ENCODE results near the gene DCLK1.

DNA sequence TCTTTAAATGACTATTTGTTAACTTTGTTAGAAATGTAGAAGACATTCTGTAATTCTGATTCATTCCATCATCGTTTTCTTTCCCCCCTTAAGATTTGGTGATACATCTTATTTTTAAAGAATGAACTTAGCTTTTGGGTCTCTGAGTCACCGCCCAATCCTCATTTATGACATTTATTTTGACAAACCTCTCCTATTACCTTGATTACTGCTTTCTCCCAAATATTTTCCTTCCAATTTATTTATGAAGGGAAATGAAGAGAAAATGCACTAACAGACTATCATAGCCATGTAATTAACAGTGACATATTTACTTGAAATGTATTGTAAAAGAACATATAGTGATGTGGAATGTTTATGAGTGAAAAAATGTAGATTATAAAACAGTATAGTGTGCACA, 241.6 kb downstream of the DCLK1 start:
- TF ChIP-seq CTCF (IDR thresholded peaks at IDR 0.05) (no peak), REST (IDR thresholded peaks at IDR 0.05; ENCODE audit: insufficient read depth in 1 of 2, low read depth in 2 of 2, low read length in 1 of 2) (no peak), POLR2AphosphoS5 (IDR thresholded peaks at IDR 0.05; ENCODE audit: low read depth, low read length) (no peak)
